ENCODE data around the gene ST6GAL2.

- TF ChIP-seq CTCF (IDR thresholded peaks at IDR 0.05) (no peak), POLR2A (IDR thresholded peaks at IDR 0.05) (no peak)
These were observed 22.6 kb downstream of the ST6GAL2 start for GRCh38 chr2:106863387-106863786.

All from tibial nerve (tissue), 3 donors.